HEK293T (cell line): ENCODE results near the gene DHRS12.

Experiments used
- CTCF ChIA-PET: fragments of 350-600 bp; formaldehyde crosslinking; extraction: SDS; loops from one replicate; lab custom pipeline; 2021; ENCODE audit warnings: antibody characterized with exemption, inconsistent platforms; lab: Yijun Ruan, JAX
- POLR2A ChIA-PET: fragments of 350-600 bp; formaldehyde crosslinking; extraction: SDS; loops from one replicate; lab custom pipeline; 2020; ENCODE audit warnings: antibody characterized with exemption, inconsistent platforms; lab: Yijun Ruan, JAX
- DNase-seq: peaks from one replicate; pipeline ENCODE4 v3.0.0; 2012; ENCODE audit warnings: mixed read lengths; ENCODE audit errors: extremely low spot score
- ARNT ChIP-seq: fragments of 450-650 bp; IDR thresholded peaks from 2 replicates; pipeline ENCODE4 v1.6.1; 2017; ENCODE audit warnings: mild to moderate bottlenecking
- BHLHE40 ChIP-seq: fragments of 450-650 bp; IDR thresholded peaks from 2 replicates; pipeline ENCODE4 v1.6.1; 2016; ENCODE audit warnings: mild to moderate bottlenecking, moderate library complexity, borderline replicate concordance
- CTBP1 ChIP-seq: fragments of 450-650 bp; IDR thresholded peaks from 2 replicates; pipeline ENCODE4 v1.6.1; 2016; ENCODE audit warnings: borderline replicate concordance
- ELF4 ChIP-seq: fragments of 450-650 bp; IDR thresholded peaks from 2 replicates; pipeline ENCODE4 v1.6.1; 2017; ENCODE audit warnings: antibody characterized with exemption
- FOXA1 ChIP-seq: fragments of 450-650 bp; IDR thresholded peaks from 2 replicates; pipeline ENCODE4 v1.6.1; 2016; ENCODE audit warnings: mild to moderate bottlenecking
- FOXK2 ChIP-seq: fragments of 450-650 bp; IDR thresholded peaks from 2 replicates; pipeline ENCODE4 v1.6.1; 2016; ENCODE audit warnings: mild to moderate bottlenecking
- FOXM1 ChIP-seq: fragments of 450-650 bp; IDR thresholded peaks from 2 replicates; pipeline ENCODE4 v1.6.1; 2017; ENCODE audit warnings: mild to moderate bottlenecking, borderline replicate concordance
- HDGF ChIP-seq: fragments of 450-650 bp; IDR thresholded peaks from 2 replicates; pipeline ENCODE4 v1.6.1; 2017; ENCODE audit warnings: antibody characterized with exemption, borderline replicate concordance
- L3MBTL2 ChIP-seq: fragments of 450-650 bp; conservative IDR thresholded peaks from 2 replicates; pipeline ENCODE4 v1.6.1; 2016; ENCODE audit warnings: mild to moderate bottlenecking
- LEF1 ChIP-seq: fragments of 450-650 bp; IDR thresholded peaks from 2 replicates; pipeline ENCODE4 v1.6.1; 2017; ENCODE audit warnings: mild to moderate bottlenecking, borderline replicate concordance
- NFRKB ChIP-seq: fragments of 450-650 bp; IDR thresholded peaks from 2 replicates; pipeline ENCODE4 v1.6.1; 2016; ENCODE audit warnings: mild to moderate bottlenecking, moderate library complexity
- PKNOX1 ChIP-seq: fragments of 450-650 bp; IDR thresholded peaks from 2 replicates; pipeline ENCODE4 v1.6.1; 2016
- SP1 ChIP-seq: fragments of 450-650 bp; IDR thresholded peaks from 2 replicates; pipeline ENCODE4 v1.6.1; 2017
- SUZ12 ChIP-seq: fragments of 450-650 bp; IDR thresholded peaks from 2 replicates; pipeline ENCODE4 v1.6.1; 2016; ENCODE audit warnings: mild to moderate bottlenecking
- TARDBP ChIP-seq: fragments of 450-650 bp; IDR thresholded peaks from 2 replicates; pipeline ENCODE4 v1.6.1; 2016
- ZNF384 ChIP-seq: fragments of 450-650 bp; IDR thresholded peaks from 2 replicates; pipeline ENCODE4 v1.6.1; 2016

The DHRS12 gene

GRCh38 chr13:51838240-51838846 is 34.4 kb upstream of the DHRS12 start:
- ChIA-PET CTCF (interaction anchor here (0.6 to 1.8 kb wide), 2 partner anchors 23 to 365 kb away, joined by 3 to 5 read pairs; no protein-coding TSS in a partner anchor), POLR2A (no interaction called here)
- DNase-seq: no peak
- TF ChIP-seq CTBP1 (no peak), SUZ12 (no peak), FOXM1 (no peak), SP1 (no peak), ARNT (no peak), FOXA1 (no peak), L3MBTL2 (no peak), NFRKB (no peak), ZNF384 (no peak), HDGF (no peak), LEF1 (no peak), BHLHE40 (no peak), FOXK2 (no peak), TARDBP (no peak), PKNOX1 (no peak)

DNA sequence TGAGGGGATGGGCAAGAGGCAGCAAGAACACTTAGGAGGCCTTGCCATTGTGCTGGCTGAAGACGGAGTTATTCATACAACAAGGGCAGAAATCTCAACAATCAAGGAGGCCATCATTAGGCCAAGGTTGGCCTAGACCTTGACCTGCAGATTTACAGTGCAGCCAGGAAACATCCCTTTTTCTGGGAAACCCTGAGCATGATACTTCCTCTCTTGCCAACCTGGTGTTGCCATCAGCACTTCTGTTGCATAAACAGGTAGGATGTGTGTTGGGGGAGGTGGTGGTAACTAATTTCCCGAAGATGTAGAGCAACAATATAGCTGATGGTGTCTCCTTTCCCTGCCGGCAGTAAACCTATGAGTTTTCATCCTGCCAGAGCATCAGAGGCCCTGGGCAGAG is 33.1 kb upstream of the DHRS12 start:
- ChIA-PET POLR2A (no interaction called here), CTCF (no interaction called here)
- DNase-seq: no peak
- TF ChIP-seq L3MBTL2: no peak
- no peak for TF ChIP-seq ARNT
- no peak for TF ChIP-seq ZNF384
- no peak for TF ChIP-seq SP1

DNA sequence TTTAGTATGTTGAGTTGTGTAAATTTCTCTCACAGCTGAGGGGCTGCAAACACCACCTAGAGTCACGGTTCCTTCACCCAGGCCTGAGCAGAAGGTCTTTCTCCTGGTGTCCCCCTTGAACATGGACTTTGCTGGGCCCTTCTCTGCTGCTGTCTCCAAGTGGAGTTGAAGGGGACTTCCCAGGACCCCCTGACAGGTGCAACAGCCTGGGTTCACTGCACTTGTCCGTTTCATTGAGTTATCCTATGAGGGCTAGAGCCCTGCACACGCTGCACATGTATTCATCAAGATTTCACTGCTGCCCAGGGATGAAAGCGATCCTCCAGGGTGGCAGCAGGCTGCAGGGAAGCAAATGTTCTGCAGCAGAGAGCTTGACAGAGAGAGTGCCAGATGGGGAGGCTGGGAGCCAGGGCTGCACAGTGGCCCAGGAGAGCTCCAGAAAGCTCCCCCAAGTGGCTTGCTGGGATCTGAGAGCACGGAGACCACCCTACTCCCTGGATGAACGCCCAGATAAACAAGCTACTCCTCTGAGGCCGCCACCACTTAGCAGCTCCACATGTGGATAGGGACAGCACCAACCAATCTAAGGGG is 30.7 kb upstream of the DHRS12 start:
- ChIA-PET CTCF (interaction anchor here (1.2 to 2.0 kb wide), 2 partner anchors 14 to 19 kb away, joined by 3 to 5 read pairs; no protein-coding TSS in a partner anchor), POLR2A (no interaction called here)
- DNase-seq: no peak
- TF ChIP-seq FOXA1 (no peak), NFRKB (no peak), FOXM1 (no peak), PKNOX1 (no peak), TARDBP (no peak), ZNF384 (no peak), HDGF (no peak)

- ChIA-PET POLR2A (no interaction called here), CTCF (interaction anchor here (1.2 kb wide), 1 partner anchor 13 kb away, joined by 3 read pairs; no protein-coding TSS in a partner anchor)
- TF ChIP-seq TARDBP (no peak), ELF4 (no peak), SUZ12 (no peak), HDGF (no peak), FOXK2 (no peak), LEF1 (no peak), PKNOX1 (no peak), L3MBTL2 (no peak), BHLHE40 (no peak), SP1 (no peak), ARNT (no peak), CTBP1 (no peak), FOXM1 (no peak), NFRKB (no peak), ZNF384 (no peak)
- no peak for DNase-seq
Measured at GRCh38 chr13:51833980-51834379, 30.0 kb upstream of the DHRS12 start.

DNA sequence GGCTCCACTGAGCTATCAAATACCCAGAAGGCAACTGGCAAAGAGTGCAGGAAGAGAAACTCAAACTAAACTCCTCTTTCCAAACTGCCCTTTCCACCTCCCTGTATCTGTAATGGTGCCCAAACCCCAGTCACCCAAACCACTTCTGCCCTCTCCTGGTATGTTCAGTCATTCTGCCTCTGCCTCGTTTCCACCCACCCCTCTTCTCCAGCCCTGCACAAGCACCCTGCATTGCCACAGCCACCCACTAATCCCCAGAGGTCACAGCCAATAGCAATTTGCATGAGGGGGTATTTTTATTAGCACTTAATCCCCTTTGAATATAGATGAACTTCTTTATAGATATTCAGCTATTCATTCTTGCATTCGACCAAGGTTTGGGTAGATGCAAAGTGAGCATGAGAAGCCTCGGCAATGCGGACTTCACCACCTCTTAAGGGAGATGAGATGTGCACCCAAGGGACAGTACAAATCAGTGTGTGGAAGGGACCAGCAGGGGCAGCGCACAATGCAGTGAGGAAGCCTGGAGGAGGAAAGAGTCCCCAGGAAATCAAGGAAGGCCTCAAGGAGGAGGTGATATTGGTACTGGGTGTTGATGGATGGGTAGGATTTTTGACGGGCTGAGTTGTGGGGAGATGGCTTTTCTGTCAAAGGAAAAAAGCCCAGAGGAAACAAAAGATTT is 28.6 kb upstream of the DHRS12 start:
- POLR2A ChIA-PET: interaction anchor here (0.7 kb wide), 1 partner anchor 295 kb away, joined by 3 read pairs; no protein-coding TSS in a partner anchor
- no peak for TF ChIP-seq NFRKB
- no peak for TF ChIP-seq ZNF384
- TF ChIP-seq ARNT: no peak
- no peak for TF ChIP-seq ELF4
- no peak for TF ChIP-seq SUZ12
- no peak for TF ChIP-seq HDGF
- TF ChIP-seq PKNOX1: no peak
- TF ChIP-seq FOXM1: no peak
- TF ChIP-seq FOXA1: no peak
- no peak for TF ChIP-seq LEF1
- no peak for TF ChIP-seq TARDBP
- TF ChIP-seq BHLHE40: no peak
- TF ChIP-seq FOXK2: no peak
- no peak for TF ChIP-seq SP1
- TF ChIP-seq L3MBTL2: no peak
- TF ChIP-seq CTBP1: no peak
- CTCF ChIA-PET: interaction anchor here (1.5 kb wide), 1 partner anchor 18 kb away, joined by 4 read pairs; no protein-coding TSS in a partner anchor
- peak; percentile 41 for DNase-seq
